Body of pancreas (tissue), 4 donors: Measurements from ENCODE around the gene TCEA2. TPM values are rescaled to one million over a fixed set of nuclear protein-coding genes. Genes with fewer than 3 reads are reported as not detected.

Experiments
- ATAC-seq: fragments of 150-250 bp; one replicate; pipeline ENCODE4 v1.9.1; 2016
- DNase-seq, 4 donors: peaks; one replicate each; pipeline ENCODE4 v3.0.0-alpha.2; 2019
- H3K27ac ChIP-seq, 4 donors: fragments of 200-600 bp; sonication (generic); 1 replicate in 3 of 4; 2 replicates in 1 of 4; pipeline versions ENCODE4 v1.5.1 to v1.6.1; 2016 to 2019; ENCODE audit warnings: mild to moderate bottlenecking in 1 of 4, mixed read lengths in 1 of 4, moderate library complexity in 1 of 4
- H3K27me3 ChIP-seq, 2 donors: fragments of 200-600 bp; sonication (generic); one replicate each; pipeline ENCODE4 v1.6.0; 2016; ENCODE audit warnings: mild to moderate bottlenecking in 1 of 2
- H3K36me3 ChIP-seq, 2 donors: fragments of 200-600 bp; sonication (generic); replicated peaks in 1 of 2; 2 replicates each; pipeline ENCODE4 v1.5.1; 2016; ENCODE audit warnings: low read depth in 2 of 2; ENCODE audit not compliant: insufficient read depth in 1 of 2
- H3K4me1 ChIP-seq: fragments of 200-600 bp; sonication (generic); one replicate; pipeline ENCODE4 v1.6.0; 2016
- H3K4me3 ChIP-seq, 2 donors: fragments of 200-600 bp; sonication (generic); 1 replicate in 1 of 2; 2 replicates in 1 of 2; pipeline ENCODE4 v1.5.1; 2016 to 2019
- H3K9me3 ChIP-seq, 3 donors: fragments of 200-600 bp; sonication (generic); 1 replicate in 2 of 3; 2 replicates in 1 of 3; pipeline ENCODE4 v1.5.1; 2016
- POLR2A ChIP-seq, 3 donors: fragments of 450-650 bp; IDR thresholded peaks; one replicate each; pipeline ENCODE4 v1.6.1; 2016; ENCODE audit warnings: antibody characterized with exemption in 3 of 3, mild to moderate bottlenecking in 2 of 3
- WGBS, 2 donors: methylation state at CpG; one replicate each; pipeline ENCODE4 v1.1.5; 2017; 5-methylcytosine and 5-hydroxymethylcytosine counted together
- intact Hi-C: fragments of 100-400 bp; cut with DNase I; formaldehyde crosslinking; loops from one replicate; pipeline ENCODE4 v1.15.1; 2023
- total RNA-seq, 2 donors: library from RNA; depleted of rRNA; stranded (reverse); fragments of >200 nt; gene quantifications; one replicate each; pipeline ENCODE4 v1.1.0, GENCODE V29; 2016
- TF ChIP-seq, protein P1 (sequence below), 7 experiments: fragments of 450-650 bp in 4 of 7; fragments of 200-600 bp in 3 of 7; sonication (generic) in 3 of 7; IDR thresholded peaks; one replicate each; pipeline ENCODE4 v1.5.1; 2016 to 2019; ENCODE audit warnings: antibody characterized with exemption in 7 of 7

Gene TCEA2
- total RNA-seq, 2 donors from 2014 or later: 16.6 to 17.5 TPM

DNA sequence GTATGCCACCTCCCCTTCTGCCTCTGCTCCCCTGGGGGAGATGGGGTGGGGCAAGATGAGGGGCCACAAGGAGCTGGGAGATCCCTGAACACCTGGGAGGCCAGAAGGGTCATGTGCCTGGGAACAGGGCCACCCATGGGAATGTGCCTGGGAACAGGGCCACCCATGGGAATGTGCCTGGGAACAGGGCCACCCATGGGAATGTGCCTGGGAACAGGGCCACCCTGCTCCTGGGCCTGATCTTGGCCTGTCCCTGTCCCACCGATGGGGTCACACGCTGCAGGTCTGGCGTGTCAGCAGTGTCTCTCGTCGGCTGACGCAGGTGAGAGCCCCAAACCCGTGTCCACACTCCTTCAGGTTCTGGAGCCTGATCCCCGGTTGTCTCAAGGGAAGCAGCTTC lies 12.0 kb downstream of the TCEA2 start:
- no peaks in the 10 kb centered on the region for H3K9me3 ChIP-seq
- no peak for TF ChIP-seq POLR2A (IDR thresholded peaks at IDR 0.05)
- peaks cover 16% of the 10 kb centered on the region for H3K4me1 ChIP-seq
- no peaks in the 10 kb centered on the region for H3K27me3 ChIP-seq
- no peak for DNase-seq
- no peak overlapping the region for H3K27ac ChIP-seq
- 84 to 95% methylated on average over 4 to 8 of the region's 8 CpGs for WGBS, 2 donors
- ATAC-seq: no peak
- intact Hi-C loops: no loop called here
- no peak overlapping the region for H3K4me3 ChIP-seq
- H3K36me3 ChIP-seq: no peaks in the 10 kb centered on the region

DNA sequence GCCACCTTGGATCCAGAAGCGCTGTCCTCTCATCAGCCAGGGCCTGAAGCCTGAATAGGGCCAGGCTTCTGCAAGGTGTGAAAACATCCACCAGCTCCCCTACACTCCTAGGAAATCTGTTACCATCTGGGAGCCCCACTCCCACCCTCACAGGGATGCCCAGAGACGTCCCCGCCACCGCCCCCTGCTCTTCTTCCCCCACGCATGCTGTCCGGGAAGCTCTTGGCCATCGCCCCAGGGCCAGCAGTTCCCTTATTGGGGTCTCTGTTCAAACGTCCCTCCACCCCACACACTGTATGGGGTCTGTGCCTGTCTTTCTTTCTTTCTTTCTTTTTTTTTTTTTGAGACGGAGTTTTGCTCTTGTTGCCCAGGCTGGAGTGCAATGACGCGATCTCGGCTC lies 12.6 kb downstream of the TCEA2 start:
- Histone ChIP-seq H3K4me1 (peaks cover 16% of the 10 kb centered on the region), H3K36me3 (no peaks in the 10 kb centered on the region), H3K27ac (no peak overlapping the region), H3K4me3 (no peak overlapping the region), H3K9me3 (no peaks in the 10 kb centered on the region), H3K27me3 (no peaks in the 10 kb centered on the region)
- WGBS, 2 donors: 87 to 88% methylated on average over 11 to 12 of the region's 12 CpGs
- DNase-seq (no peak), ATAC-seq (no peak)
- TF ChIP-seq POLR2A (IDR thresholded peaks at IDR 0.05): no peak
- TF ChIP-seq, protein P1, sequence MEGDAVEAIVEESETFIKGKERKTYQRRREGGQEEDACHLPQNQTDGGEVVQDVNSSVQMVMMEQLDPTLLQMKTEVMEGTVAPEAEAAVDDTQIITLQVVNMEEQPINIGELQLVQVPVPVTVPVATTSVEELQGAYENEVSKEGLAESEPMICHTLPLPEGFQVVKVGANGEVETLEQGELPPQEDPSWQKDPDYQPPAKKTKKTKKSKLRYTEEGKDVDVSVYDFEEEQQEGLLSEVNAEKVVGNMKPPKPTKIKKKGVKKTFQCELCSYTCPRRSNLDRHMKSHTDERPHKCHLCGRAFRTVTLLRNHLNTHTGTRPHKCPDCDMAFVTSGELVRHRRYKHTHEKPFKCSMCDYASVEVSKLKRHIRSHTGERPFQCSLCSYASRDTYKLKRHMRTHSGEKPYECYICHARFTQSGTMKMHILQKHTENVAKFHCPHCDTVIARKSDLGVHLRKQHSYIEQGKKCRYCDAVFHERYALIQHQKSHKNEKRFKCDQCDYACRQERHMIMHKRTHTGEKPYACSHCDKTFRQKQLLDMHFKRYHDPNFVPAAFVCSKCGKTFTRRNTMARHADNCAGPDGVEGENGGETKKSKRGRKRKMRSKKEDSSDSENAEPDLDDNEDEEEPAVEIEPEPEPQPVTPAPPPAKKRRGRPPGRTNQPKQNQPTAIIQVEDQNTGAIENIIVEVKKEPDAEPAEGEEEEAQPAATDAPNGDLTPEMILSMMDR (IDR thresholded peaks at IDR 0.05): no peak
- intact Hi-C loops: no loop called here

DNA sequence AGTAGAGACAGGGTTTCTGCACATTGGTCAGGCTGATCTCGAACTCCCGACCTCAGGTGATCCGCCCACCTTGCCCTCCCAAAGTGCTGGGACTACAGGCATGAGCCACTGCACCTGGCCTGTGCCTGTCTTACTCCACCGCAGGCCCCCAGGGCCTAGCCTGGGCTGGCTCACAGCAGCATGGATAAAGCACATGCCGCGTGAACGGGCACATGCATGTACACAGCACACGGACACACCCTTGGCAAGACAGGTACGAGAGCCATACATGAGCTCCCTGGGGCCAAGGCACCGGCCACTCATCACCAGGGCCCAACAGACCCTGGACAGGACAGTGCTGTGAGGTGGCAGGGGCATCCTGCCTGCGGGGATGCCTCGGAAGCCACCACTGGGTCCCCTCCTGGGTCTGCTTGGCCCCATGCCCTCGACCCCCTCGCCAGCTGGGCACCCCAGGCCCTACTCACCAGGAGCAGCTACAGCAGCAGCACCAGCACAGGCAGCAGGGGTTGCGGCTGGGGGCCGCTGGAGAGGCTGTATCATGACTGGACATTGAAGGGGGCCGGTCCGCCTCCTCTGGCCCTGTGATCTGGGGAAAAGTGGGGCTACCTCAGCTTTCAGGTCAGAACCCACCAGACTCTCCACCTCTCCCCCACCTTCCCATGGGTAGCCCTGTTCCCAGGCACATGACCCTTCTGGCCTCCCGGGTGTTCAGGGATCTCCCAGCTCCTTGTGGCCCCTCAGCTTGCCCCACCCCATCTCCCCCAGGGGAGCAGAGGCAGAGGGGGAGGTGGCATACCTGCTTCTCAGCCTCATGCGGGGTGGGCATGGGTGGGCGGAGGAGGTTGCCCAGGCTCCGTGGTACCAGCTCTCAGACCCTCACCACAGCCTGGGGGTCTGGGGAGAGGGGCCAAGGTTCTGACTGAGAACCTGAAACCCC lies 13.3 kb downstream of the TCEA2 start:
- H3K9me3 ChIP-seq: no peaks in the 10 kb centered on the region
- TF ChIP-seq POLR2A (IDR thresholded peaks at IDR 0.05): no peak
- TF ChIP-seq, protein P1 (IDR thresholded peaks at IDR 0.05): no peak
- H3K4me1 ChIP-seq: peaks cover 16% of the 10 kb centered on the region
- H3K4me3 ChIP-seq: no peak overlapping the region
- DNase-seq (no peak), ATAC-seq (no peak)
- no peaks in the 10 kb centered on the region for H3K36me3 ChIP-seq
- intact Hi-C loops: no loop called here
- WGBS, 2 donors: 88 to 96% methylated on average over 4 to 22 of the region's 22 CpGs
- H3K27me3 ChIP-seq: no peaks in the 10 kb centered on the region
- no peak overlapping the region for H3K27ac ChIP-seq

DNA sequence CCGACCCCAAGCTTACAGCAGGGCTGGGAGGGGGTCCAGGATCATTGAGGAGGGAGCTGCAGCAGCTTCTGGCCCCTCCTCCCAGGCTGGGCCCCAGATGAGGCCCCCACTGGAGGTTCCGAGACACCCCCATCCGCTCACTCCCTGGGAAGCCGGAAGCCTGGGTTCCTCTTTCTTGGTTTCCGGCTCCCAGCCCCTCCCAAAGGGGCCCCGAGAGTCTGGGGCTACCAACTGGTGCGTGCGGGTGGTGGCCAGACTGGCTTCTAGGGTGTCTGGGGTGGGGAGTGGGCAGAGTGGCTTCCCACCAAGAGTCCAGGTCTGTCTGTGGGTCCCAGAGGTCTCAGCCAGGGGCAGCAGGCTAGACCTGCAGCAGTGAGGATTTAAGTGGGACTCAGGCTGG lies 14.1 kb downstream of the TCEA2 start:
- no peaks in the 10 kb centered on the region for H3K36me3 ChIP-seq
- H3K9me3 ChIP-seq: no peaks in the 10 kb centered on the region
- no peak for TF ChIP-seq POLR2A (IDR thresholded peaks at IDR 0.05)
- TF ChIP-seq, protein P1 (IDR thresholded peaks at IDR 0.05): no peak
- no peak for DNase-seq
- intact Hi-C loops: no loop called here
- no peak overlapping the region for H3K27ac ChIP-seq
- H3K27me3 ChIP-seq: no peaks in the 10 kb centered on the region
- peaks cover 16% of the 10 kb centered on the region for H3K4me1 ChIP-seq
- WGBS, 2 donors: 80 to 97% methylated on average over 7 to 8 of the region's 8 CpGs
- H3K4me3 ChIP-seq: no peak overlapping the region
- ATAC-seq: no peak

DNA sequence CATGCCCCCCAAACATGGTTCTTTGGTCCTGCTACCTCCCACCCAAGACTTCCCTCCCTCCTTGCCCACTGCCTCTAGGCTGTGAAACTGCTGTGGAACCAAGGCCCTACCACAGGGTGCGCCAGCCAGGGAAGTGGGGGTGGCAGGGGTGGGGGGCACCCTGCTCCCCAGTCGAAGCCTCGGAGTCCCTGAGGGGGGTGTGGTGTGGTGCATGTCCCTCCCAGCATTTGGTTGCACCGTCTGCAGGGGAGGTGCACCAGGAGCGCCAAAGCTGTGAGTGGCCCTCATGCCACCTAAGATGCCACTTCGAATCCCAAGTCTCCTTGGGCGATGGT lies 14.5 kb downstream of the TCEA2 start:
- intact Hi-C loops: no loop called here
- 77 to 85% methylated on average over 4 to 6 of the region's 7 CpGs for WGBS, 2 donors
- H3K27ac ChIP-seq: no peak overlapping the region
- ATAC-seq (no peak), DNase-seq (no peak)
- H3K9me3 ChIP-seq: no peaks in the 10 kb centered on the region
- no peak overlapping the region for H3K4me3 ChIP-seq
- H3K36me3 ChIP-seq: no peaks in the 10 kb centered on the region
- peaks cover 16% of the 10 kb centered on the region for H3K4me1 ChIP-seq
- no peaks in the 10 kb centered on the region for H3K27me3 ChIP-seq
- TF ChIP-seq, protein P1 (IDR thresholded peaks at IDR 0.05): no peak
- TF ChIP-seq POLR2A (IDR thresholded peaks at IDR 0.05): no peak
